ENCODE measurements around the gene BTNL3. TPM values are rescaled to one million over a fixed set of nuclear protein-coding genes. Genes with fewer than 3 reads are reported as not detected.

BTNL3 gene
- polyA plus RNA-seq, 1 of the 3 experiments (the other 2 are of a cell fraction): not detected

DNA sequence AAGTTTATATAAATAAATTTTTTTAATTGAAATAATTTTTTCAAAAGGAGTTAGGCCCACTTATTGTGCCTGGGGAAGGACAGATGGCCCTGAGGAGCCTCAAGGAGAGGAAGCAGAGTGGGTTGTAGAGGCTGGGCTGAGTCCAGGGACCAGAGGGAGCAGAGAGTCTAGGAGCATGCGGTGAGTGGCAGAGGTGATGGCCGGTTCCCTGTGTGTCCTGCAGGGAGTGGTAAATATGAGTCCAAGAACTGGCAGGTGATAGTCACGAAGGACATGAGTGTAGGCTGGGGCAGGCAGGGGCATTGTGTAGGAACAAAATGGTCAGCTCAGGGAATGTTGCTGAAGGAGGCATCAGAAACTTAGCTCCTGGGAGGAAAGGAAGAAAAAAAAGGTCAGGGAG lies 43.1 kb downstream of the BTNL3 start:
- DNase-seq: no peak
- no peaks in the 10 kb centered on the region for H3K9me2 ChIP-seq
- H2AFZ ChIP-seq (ENCODE audit: low read depth): no peak overlapping the region
- H3K36me3 ChIP-seq (replicated peaks in 1 of 2; ENCODE audit: control insufficient read depth in 1 of 2, insufficient read depth in 2 of 2, low read length in 1 of 2): no peaks in the 10 kb centered on the region
- peaks cover 15% of the 10 kb centered on the region; the same call in 1 of the 2 replicates for H3K27me3 ChIP-seq (ENCODE audit: insufficient read depth)
- H3K4me1 ChIP-seq (ENCODE audit: control insufficient read depth in 1 of 2, insufficient read depth in 2 of 2, low read depth in 1 of 2, low read length in 1 of 2): no peaks in the 10 kb centered on the region
- no peaks in the 10 kb centered on the region for H3K9me3 ChIP-seq
- POLR2A ChIA-PET: no interaction called here
- H3K4me2 ChIP-seq: no peak overlapping the region
- CTCF ChIA-PET: no interaction called here
- H3K9ac ChIP-seq: no peak overlapping the region
- H3K4me3 ChIP-seq (ENCODE audit: low read depth in 2 of 2, low read length in 1 of 2): no peak overlapping the region
- H3K27ac ChIP-seq (ENCODE audit: low read depth in 2 of 2, low read length in 1 of 2): no peak overlapping the region
- 32% methylated on average over 3 of the region's 3 CpGs for WGBS (ENCODE audit: low lambda C conversion rate)
- no peaks in the 10 kb centered on the region for H4K20me1 ChIP-seq (ENCODE audit: insufficient read depth)
- no peaks in the 10 kb centered on the region for H3K79me2 ChIP-seq (ENCODE audit: insufficient read depth)
- TF ChIP-seq TEAD4 (IDR thresholded peaks at IDR 0.05; ENCODE audit: borderline replicate concordance, insufficient read depth) (no peak), TAF1 (IDR thresholded peaks at IDR 0.05; ENCODE audit: borderline replicate concordance, low read depth, low read length) (no peak), SIN3A (IDR thresholded peaks at IDR 0.05; ENCODE audit: borderline replicate concordance, low read depth, low read length) (no peak)
- H3F3A ChIP-seq (replicated peaks; ENCODE audit: insufficient read depth): no peaks in the 10 kb centered on the region

DNA sequence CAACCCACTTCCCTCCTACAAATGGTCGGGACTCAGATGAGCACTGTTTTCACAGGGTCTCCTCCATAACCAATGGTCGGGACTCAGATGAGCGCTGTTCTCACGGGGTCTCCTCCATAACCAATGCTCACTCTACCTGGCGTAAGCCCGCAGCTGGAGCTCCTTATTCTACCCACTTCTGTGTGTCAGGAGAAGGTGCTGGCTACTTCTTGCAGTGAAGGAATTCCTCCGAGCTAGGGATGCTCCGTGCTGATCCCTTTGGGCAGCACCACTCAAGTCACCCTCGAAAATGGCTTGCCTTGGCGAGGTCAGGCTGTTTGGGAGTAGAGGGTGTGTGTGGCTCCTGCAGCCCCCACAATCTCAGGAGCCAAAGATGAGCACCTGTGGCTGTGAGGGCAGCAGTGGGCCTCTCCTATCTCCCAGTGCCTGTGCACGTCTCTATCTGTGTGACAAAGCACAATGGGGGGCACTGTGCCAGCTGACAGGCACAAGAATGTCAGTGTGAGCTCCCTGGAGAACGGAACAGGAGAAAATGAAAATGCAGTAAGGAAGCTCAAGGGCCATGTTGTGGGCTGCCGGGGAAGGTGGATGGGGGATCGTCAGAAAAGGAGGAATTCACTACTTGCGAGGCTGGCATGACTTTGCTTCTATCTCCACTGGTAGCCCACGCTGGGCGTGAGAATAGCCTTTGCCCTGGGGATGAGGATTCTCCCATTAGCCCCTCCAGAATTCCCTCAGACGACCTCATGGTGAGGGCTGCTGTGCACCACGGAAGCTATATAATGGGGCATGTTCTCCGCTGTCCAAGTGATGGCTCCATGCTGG lies 47.6 kb downstream of the BTNL3 start:
- no peak for DNase-seq
- POLR2A ChIA-PET: no interaction called here
- H3K4me3 ChIP-seq (ENCODE audit: low read depth in 2 of 2, low read length in 1 of 2): no peak overlapping the region
- CTCF ChIA-PET: no interaction called here
- H3K27me3 ChIP-seq (ENCODE audit: insufficient read depth): peaks cover 46% of the 10 kb centered on the region
- H3K9me2 ChIP-seq: no peaks in the 10 kb centered on the region
- no peaks in the 10 kb centered on the region for H3K4me1 ChIP-seq (ENCODE audit: control insufficient read depth in 1 of 2, insufficient read depth in 2 of 2, low read depth in 1 of 2, low read length in 1 of 2)
- no peak overlapping the region; the same call in 1 of the 2 replicates for H3K4me2 ChIP-seq
- no peak overlapping the region for H2AFZ ChIP-seq (ENCODE audit: low read depth)
- no peaks in the 10 kb centered on the region for H3K9me3 ChIP-seq
- H3K36me3 ChIP-seq (replicated peaks in 1 of 2; ENCODE audit: control insufficient read depth in 1 of 2, insufficient read depth in 2 of 2, low read length in 1 of 2): no peaks in the 10 kb centered on the region
- H4K20me1 ChIP-seq (ENCODE audit: insufficient read depth): no peaks in the 10 kb centered on the region
- no peaks in the 10 kb centered on the region for H3K79me2 ChIP-seq (ENCODE audit: insufficient read depth)
- no peak overlapping the region for H3K9ac ChIP-seq
- no peaks in the 10 kb centered on the region for H3F3A ChIP-seq (replicated peaks; ENCODE audit: insufficient read depth)
- WGBS (ENCODE audit: low lambda C conversion rate): 14% methylated on average over 18 of the region's 20 CpGs
- H3K27ac ChIP-seq (ENCODE audit: low read depth in 2 of 2, low read length in 1 of 2): no peak overlapping the region
- TF ChIP-seq GATA2 (CRISPR knock-in tag; IDR thresholded peaks at IDR 0.05) (no peak), CHD2 (IDR thresholded peaks at IDR 0.05; ENCODE audit: low read length, partially characterized antibody) (no peak), TEAD4 (IDR thresholded peaks at IDR 0.05; ENCODE audit: borderline replicate concordance, insufficient read depth) (no peak), MXI1 (IDR thresholded peaks at IDR 0.05; ENCODE audit: low read depth, low read length) (no peak), SMC3 (IDR thresholded peaks at IDR 0.05; ENCODE audit: low read depth, low read length) (no peak), FOXM1 (IDR thresholded peaks at IDR 0.05; ENCODE audit: low read depth) (no peak), YY1 (IDR thresholded peaks at IDR 0.05; ENCODE audit: low read depth) (no peak), RCOR1 (IDR thresholded peaks at IDR 0.05; ENCODE audit: low read length) (no peak), MEF2A (IDR thresholded peaks at IDR 0.05; ENCODE audit: borderline replicate concordance, low read depth) (no peak), POLR2AphosphoS5 (IDR thresholded peaks at IDR 0.05; ENCODE audit: low read depth, low read length) (no peak), ELF1 (IDR thresholded peaks at IDR 0.05) (no peak), JUND (IDR thresholded peaks at IDR 0.05) (no peak), NRF1 (IDR thresholded peaks at IDR 0.05; ENCODE audit: low read depth, low read length) (no peak), EP300 (IDR thresholded peaks at IDR 0.05; ENCODE audit: borderline replicate concordance in 1 of 2, low read depth in 1 of 2, low read length in 1 of 2) (no peak), RAD21 (IDR thresholded peaks at IDR 0.05; ENCODE audit: low read length) (no peak)
- TF ChIP-seq, protein P1, sequence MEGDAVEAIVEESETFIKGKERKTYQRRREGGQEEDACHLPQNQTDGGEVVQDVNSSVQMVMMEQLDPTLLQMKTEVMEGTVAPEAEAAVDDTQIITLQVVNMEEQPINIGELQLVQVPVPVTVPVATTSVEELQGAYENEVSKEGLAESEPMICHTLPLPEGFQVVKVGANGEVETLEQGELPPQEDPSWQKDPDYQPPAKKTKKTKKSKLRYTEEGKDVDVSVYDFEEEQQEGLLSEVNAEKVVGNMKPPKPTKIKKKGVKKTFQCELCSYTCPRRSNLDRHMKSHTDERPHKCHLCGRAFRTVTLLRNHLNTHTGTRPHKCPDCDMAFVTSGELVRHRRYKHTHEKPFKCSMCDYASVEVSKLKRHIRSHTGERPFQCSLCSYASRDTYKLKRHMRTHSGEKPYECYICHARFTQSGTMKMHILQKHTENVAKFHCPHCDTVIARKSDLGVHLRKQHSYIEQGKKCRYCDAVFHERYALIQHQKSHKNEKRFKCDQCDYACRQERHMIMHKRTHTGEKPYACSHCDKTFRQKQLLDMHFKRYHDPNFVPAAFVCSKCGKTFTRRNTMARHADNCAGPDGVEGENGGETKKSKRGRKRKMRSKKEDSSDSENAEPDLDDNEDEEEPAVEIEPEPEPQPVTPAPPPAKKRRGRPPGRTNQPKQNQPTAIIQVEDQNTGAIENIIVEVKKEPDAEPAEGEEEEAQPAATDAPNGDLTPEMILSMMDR (IDR thresholded peaks at IDR 0.05): no peak
- TF ChIP-seq, protein P2, sequence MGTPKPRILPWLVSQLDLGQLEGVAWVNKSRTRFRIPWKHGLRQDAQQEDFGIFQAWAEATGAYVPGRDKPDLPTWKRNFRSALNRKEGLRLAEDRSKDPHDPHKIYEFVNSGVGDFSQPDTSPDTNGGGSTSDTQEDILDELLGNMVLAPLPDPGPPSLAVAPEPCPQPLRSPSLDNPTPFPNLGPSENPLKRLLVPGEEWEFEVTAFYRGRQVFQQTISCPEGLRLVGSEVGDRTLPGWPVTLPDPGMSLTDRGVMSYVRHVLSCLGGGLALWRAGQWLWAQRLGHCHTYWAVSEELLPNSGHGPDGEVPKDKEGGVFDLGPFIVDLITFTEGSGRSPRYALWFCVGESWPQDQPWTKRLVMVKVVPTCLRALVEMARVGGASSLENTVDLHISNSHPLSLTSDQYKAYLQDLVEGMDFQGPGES (IDR thresholded peaks at IDR 0.05; ENCODE audit: low read depth, low read length): no peak
- TF ChIP-seq, protein P3, sequence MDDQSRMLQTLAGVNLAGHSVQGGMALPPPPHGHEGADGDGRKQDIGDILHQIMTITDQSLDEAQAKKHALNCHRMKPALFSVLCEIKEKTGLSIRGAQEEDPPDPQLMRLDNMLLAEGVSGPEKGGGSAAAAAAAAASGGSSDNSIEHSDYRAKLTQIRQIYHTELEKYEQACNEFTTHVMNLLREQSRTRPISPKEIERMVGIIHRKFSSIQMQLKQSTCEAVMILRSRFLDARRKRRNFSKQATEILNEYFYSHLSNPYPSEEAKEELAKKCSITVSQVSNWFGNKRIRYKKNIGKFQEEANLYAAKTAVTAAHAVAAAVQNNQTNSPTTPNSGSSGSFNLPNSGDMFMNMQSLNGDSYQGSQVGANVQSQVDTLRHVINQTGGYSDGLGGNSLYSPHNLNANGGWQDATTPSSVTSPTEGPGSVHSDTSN (IDR thresholded peaks at IDR 0.05): no peak
- TF ChIP-seq, protein P4, sequence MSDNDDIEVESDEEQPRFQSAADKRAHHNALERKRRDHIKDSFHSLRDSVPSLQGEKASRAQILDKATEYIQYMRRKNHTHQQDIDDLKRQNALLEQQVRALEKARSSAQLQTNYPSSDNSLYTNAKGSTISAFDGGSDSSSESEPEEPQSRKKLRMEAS (IDR thresholded peaks at IDR 0.05; ENCODE audit: low read depth): no peak
